ENCODE results near the gene SPEM1.

The SPEM1 gene

GRCh38 chr17:7460850-7461660 lies 40.9 kb downstream of the SPEM1 start:
- DNase-seq (ENCODE audit: extremely low read depth, low read depth): no peak
- TF ChIP-seq, protein P1, sequence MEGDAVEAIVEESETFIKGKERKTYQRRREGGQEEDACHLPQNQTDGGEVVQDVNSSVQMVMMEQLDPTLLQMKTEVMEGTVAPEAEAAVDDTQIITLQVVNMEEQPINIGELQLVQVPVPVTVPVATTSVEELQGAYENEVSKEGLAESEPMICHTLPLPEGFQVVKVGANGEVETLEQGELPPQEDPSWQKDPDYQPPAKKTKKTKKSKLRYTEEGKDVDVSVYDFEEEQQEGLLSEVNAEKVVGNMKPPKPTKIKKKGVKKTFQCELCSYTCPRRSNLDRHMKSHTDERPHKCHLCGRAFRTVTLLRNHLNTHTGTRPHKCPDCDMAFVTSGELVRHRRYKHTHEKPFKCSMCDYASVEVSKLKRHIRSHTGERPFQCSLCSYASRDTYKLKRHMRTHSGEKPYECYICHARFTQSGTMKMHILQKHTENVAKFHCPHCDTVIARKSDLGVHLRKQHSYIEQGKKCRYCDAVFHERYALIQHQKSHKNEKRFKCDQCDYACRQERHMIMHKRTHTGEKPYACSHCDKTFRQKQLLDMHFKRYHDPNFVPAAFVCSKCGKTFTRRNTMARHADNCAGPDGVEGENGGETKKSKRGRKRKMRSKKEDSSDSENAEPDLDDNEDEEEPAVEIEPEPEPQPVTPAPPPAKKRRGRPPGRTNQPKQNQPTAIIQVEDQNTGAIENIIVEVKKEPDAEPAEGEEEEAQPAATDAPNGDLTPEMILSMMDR (IDR thresholded peaks at IDR 0.05; ENCODE audit: low read depth, low read length): no peak

DNA sequence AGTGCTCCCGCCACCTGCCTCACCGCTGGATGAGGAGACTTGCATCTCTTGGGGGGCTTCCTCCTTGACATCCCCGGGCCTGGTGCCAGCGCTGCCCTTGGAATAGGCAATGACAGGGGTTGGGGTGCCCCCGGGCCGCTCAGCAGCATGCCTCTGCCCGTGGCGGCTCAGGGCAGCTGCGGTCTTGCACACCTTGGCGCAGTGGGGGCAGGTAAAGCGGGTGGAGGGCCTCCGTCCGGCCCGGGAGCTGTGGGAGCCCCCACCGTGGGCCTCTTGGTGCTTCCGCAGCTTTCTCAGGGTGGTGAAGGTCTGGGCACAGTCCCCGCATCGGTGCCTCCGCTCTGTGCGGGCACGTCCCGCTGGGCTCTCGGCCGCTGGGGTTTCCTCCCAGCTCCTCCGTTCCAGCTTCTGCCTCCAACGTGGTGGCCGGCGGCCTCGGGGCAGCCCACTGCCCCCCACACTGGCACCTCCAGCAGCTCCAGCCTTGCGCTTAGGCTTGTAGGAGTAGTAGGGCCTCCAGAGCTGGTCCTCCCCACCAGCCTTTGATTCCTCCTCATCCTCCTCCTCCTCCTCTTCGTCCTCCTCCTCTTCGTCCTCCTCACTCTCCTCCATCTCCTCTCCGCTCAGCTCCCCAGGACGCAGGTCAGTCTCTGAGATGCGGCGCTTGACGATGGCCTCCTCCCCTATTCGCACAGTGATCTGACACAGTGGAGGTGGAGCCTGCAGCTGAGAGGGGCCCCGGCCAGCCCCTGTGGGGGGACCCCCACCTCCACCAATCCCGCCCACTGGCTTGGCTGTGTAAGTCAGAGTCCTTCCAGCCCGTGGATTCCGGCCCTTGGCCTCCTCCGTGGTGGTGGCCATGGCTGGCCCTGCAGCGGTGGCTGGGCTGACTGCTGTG lies 42.6 kb downstream of the SPEM1 start:
- no peak for DNase-seq (ENCODE audit: extremely low read depth, low read depth)
- TF ChIP-seq, protein P1 (IDR thresholded peaks at IDR 0.05; ENCODE audit: low read depth, low read length): no peak

- TF ChIP-seq, protein P1 (IDR thresholded peaks at IDR 0.05; ENCODE audit: low read depth, low read length): no peak
- no peak for DNase-seq (ENCODE audit: extremely low read depth, low read depth)
Observed at GRCh38 chr17:7463372-7463846, 43.3 kb downstream of the SPEM1 start.

- TF ChIP-seq, protein P1 (IDR thresholded peaks at IDR 0.05; ENCODE audit: low read depth, low read length): no peak
- no peak for DNase-seq (ENCODE audit: extremely low read depth, low read depth)
Observed at GRCh38 chr17:7464081-7464480, 44.0 kb downstream of the SPEM1 start.

DNA sequence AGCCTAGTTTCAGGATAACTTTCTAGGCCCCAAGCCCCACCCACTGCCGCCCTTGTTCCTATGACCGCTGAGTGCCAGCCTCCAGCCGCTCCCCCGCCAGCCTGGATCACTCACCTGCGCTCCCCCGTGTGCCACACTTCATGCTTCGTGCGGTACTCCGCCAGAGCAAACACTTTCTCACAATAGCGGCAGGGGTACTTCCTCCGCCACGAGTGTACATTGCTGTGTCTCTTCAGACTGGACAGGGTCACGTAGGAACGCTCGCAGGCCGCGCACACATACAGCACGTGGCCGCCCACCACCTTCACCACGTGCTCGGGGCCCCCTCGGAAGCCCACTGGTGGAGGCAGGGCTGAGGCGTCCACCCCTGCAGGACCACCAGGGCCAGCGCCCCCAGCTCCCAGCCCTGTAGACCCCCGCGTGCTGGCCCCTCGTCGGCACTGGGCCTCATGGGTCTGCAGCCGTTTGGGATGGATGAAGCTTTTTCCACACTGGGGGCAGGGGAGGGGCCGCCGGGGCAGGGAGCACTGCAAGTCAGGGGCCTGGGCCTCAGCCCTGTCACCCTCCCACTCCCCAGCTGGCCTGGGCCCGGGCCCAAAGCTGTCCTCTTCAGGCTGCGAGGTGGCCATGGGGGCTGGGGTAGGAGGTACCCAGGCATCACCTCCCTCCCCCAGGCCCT lies 45.6 kb downstream of the SPEM1 start:
- TF ChIP-seq, protein P1 (IDR thresholded peaks at IDR 0.05; ENCODE audit: low read depth, low read length): no peak
- no peak for DNase-seq (ENCODE audit: extremely low read depth, low read depth)

DNA sequence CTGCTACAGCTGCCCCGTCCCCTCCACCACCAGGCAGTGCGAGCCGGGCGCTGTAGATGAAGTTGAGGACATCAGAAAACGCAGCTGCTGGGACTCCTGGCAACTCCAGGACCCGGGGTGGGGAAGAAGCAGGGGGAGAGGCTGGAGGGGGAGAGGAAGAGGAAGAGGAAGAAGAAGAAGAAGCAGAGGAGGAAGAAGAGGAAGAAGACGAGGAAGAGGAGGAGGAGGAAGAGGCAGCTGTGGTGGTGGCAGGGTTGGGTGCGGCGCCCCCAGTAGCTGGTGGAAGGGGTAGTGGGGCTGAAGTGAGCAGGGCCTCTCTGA lies 46.2 kb downstream of the SPEM1 start:
- no peak for DNase-seq (ENCODE audit: extremely low read depth, low read depth)
- TF ChIP-seq, protein P1 (IDR thresholded peaks at IDR 0.05; ENCODE audit: low read depth, low read length): no peak
